ENCODE measurements around the gene IL17A.

The IL17A gene

DNA sequence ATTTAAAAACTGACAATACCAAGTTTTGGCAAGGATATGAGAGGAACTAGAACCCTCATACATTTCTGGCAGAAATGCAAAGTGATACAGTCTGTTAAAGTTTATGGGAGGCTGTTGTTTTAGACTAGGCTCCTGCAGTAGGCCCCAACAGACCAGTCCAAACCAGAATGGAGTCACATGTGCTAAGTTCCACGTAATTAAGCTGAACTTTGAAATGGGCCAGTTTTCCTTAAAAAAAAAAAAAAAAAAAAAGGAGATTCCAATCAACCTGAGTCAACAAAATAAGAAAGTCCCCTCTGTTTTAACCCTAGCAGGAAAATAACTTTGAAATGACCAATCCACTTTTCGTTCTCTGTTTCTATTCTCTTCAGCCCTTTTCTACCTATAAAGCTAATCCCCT is 31.6 kb downstream of the IL17A start:
- no peak for DNase-seq

DNA sequence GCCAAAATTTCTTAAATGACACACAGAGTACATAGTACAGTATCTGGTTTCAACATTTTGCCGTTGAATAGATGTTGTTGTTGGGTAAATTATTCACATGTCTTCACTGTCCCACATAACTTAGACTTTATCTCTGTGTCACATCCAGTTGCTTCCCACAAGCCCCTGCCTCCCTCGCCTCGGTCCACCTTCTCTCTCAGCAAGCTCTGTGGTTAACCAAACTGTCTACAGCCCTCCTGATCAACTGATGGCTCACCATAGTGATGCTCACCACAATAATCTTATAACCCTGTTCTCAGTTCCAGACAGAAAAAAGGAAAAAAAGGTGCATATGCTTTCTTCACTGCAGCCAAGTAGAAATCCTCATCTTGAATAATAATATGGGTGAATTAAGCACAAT is 35.1 kb downstream of the IL17A start:
- DNase-seq: no peak

DNA sequence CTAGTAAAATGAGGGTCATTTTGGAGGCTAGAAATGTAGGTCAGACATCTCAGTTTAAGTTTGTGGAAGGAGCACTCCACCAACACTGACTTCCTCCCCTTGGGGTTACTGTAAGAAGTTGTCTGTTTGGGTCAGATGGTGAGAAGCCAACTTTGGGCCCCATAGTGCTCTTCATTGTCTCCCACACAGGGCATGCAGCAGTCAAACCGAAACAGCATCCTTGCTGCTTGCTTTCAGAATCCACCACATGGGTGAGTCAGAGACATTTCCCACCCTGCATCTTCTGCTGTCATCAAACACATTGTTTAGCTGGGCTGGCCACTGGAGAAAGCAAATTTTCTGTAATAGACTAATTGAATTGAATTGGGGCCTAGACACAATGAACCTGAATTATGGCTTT is 41.3 kb downstream of the IL17A start:
- DNase-seq: peak in 1 of 2 donors; percentile 3

DNA sequence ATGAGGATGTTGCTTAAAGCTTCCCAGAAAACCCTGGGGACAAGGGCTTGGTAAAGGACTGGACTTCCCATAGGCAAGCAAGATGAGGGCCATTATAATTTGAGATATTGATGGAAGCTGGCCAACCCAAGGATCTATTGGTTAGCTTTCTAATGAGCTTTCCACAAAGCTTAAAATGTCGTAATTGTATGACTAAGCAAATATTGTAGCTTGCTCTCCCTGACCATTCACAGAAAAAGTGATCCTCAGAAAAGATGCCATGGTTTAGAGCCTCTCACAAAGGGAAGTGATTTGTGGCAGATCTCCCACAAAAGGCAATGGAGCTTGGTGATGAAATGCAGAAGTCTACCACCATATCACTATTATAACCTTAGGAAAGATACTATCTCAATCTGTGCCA is 44.5 kb downstream of the IL17A start:
- no peak for DNase-seq

DNA sequence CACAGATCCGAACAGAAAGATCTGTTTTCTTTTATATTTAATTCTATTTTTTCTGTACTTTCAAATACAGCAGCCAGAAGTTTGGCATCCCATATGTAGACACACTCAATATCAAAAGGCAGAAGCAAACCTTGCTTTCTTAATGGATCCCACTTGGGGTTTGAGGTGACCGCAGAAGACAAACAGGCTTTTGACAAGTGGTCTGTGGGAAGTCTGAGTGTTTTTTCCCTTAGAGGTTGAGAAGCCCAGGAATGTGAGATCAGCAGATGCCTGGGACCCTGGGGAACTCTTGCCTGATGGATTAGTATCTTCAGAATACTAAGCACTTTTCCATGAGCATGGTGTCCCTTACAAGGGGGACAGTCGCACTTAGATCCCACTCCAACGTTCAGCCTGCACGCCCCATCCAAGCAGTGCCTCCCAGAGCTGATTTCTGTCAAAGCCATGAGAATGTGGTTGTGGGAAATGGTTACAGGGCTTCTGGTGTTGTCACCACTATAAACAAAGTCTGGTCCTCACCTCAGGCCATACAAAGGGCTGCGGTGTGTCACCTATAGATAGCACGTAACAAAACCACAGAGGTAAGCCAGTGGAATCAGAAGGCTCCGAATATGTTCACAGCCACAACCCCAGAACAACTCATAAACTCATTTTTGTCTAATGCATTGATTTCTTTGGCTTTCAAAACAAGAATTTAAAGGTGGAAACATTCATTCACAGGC is 45.4 kb downstream of the IL17A start:
- DNase-seq: peak in 1 of 2 donors; percentile 9

DNA sequence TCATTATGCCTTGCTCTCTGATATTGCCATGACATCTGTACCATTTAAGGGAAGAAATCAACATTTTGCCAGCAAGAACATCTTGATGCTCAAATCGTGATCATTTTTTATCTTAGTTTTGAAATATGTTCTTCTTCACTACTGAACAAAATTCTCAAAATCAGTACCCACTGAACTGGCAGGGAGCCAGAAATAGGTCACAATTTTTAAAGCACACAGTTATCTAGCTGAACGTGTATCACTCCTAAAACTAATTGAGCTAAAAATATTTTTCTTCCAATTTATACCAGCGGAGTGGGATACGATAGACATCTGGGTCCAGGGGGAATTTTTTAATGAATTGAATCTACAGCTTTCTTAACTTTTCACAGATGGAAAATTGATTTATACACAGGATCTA is 46.8 kb downstream of the IL17A start:
- no peak for DNase-seq

DNA sequence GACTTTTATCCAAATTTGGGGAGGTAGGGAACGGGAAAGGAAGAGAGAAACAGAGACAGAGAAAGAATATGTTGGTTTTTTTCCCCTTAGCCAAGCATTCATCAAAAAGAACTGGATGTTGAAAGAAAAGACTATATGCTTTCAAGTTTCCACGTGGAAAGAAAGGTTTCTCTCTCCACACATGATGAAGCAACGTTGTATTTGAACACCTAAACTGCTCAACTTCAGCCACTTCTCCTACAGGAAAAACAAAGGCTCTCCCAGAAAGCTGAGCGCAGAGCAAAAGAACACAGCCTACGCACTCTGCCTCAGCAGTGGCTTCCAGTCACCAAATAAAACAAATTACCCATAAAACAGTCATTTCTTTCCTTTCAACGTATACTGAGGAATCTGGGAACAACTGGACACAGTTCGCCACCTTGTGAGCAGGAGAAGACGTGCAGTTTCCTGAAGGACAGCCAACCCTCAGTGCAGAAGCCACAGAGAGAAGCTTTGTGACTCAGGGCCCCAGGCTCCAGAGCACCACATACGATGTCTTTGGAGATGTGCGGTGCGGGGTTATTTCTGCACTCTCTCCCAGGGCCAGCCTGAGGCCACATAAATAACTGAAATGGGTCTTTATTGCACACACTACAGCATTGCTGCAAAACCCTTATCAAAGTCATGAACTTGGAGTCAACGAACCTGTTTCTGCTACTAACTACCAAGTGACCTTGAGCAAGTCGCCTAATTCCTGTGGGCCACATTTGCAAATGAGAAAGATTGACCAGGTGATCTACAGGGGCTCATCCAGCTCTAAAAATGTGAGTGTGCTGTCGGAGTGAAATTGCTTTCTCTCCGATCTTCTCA is 48.0 kb downstream of the IL17A start:
- DNase-seq: no peak
